Upper lobe of left lung (tissue), 4 donors: ENCODE data around the gene SUCO.

Source experiments
- POLR2A ChIP-seq, 4 donors: fragments of 450-650 bp; IDR thresholded peaks; one replicate each; pipeline ENCODE4 v1.5.1; 2016 to 2017; ENCODE audit warnings: antibody characterized with exemption in 4 of 4, mild to moderate bottlenecking in 2 of 4
- POLR2AphosphoS5 ChIP-seq, 2 donors: sonication (generic); formaldehyde crosslinking; IDR thresholded peaks; one replicate each; pipeline ENCODE4 v1.5.1; 2017; ENCODE audit warnings: antibody characterized with exemption in 2 of 2

GRCh38 chr1:172638885-172639831 lies 106.2 kb downstream of the SUCO start:
- TF ChIP-seq POLR2AphosphoS5 (IDR thresholded peaks at IDR 0.05) (no peak), POLR2A (IDR thresholded peaks at IDR 0.05) (no peak)
